K562 (cell line): ENCODE data around the gene CDH3. TPM values are rescaled to one million over a fixed set of nuclear protein-coding genes. Genes with fewer than 3 reads are reported as not detected.

Experiments used
- ATAC-seq: fragments of 200-7000 bp; cut with Tn5 transposase; 3 replicates; pipeline ENCODE4 v1.9.1; 2020; ENCODE audit warnings: moderate library complexity
- BruUV-seq: library from RNA; stranded (reverse); fragments of 400-500 nt; replicated peaks from 2 replicates; lab custom pipeline; 2021; lab: Mats Ljungman, UMichigan
- CTCF ChIA-PET: fragments of 300-600 bp; formaldehyde crosslinking; extraction: SDS; loops from one replicate; lab custom pipeline; 2021; ENCODE audit warnings: low intra/inter-chr PET ratio; lab: Yijun Ruan, JAX
- POLR2A ChIA-PET: fragments of 300-600, 350-650 bp; sonication (Branson Sonifier 250); formaldehyde crosslinking; extraction: SDS; loops from one replicate; lab custom pipeline; 2021; ENCODE audit warnings: antibody characterized with exemption, inconsistent platforms; lab: Yijun Ruan, JAX
- DNase-seq, 4 experiments: peaks; one replicate each; pipeline versions ENCODE4 v3.0.0 to v3.0.0-alpha.2; 2011 to 2018; ENCODE audit warnings: low spot score in 3 of 4, mixed read lengths in 3 of 4; ENCODE audit errors: extremely low read depth in 1 of 4
- FAIRE-seq: peaks from 2 replicates; lab custom pipeline; 2011; peaks lifted over from hg19 to GRCh38; lab: Jason Lieb, UNC
- H2AFZ ChIP-seq: 2 replicates; pipeline ENCODE4 v1.6.0; 2011; ENCODE audit warnings: low read depth, low read length, control low read depth, inconsistent platforms
- H3K27ac ChIP-seq: fragments of 200-600 bp; 3 replicates; pipeline ENCODE4 v1.8.0; 2011; ENCODE audit warnings: low read depth, mild to moderate bottlenecking, control low read depth, inconsistent platforms, low read length, moderate library complexity, mixed read lengths; ENCODE audit errors: extremely low read depth
- H3K27me3 ChIP-seq, 2 experiments: fragments of 300-600 bp in 1 of 2; 2 replicates in 1 of 2; 3 replicates in 1 of 2; pipeline versions ENCODE4 v1.6.0 to v1.8.0; 2011; ENCODE audit warnings: inconsistent platforms in 2 of 2, low read length in 2 of 2, mild to moderate bottlenecking in 1 of 2, mixed read lengths in 1 of 2, moderate library complexity in 1 of 2; ENCODE audit not compliant: control insufficient read depth in 2 of 2, insufficient read depth in 2 of 2
- H3K36me3 ChIP-seq: fragments of 300-600 bp; 3 replicates; pipeline ENCODE4 v1.8.0; 2011; ENCODE audit warnings: mild to moderate bottlenecking, low read length, inconsistent platforms; ENCODE audit not compliant: control insufficient read depth, insufficient read depth
- H3K4me1 ChIP-seq, 2 experiments: fragments of 200-600 bp in 1 of 2; replicated peaks in 1 of 2; 2 replicates in 1 of 2; 3 replicates in 1 of 2; pipeline versions ENCODE4 v1.5.1 to v1.8.0; 2011; ENCODE audit warnings: inconsistent platforms in 2 of 2, low read length in 2 of 2, mild to moderate bottlenecking in 1 of 2, mixed read lengths in 1 of 2, moderate library complexity in 1 of 2; ENCODE audit not compliant: control insufficient read depth in 2 of 2, insufficient read depth in 2 of 2
- H3K4me2 ChIP-seq: 2 replicates; pipeline ENCODE4 v1.6.1; 2011; ENCODE audit warnings: low read length, control low read depth, inconsistent platforms, mixed read lengths; ENCODE audit not compliant: insufficient read depth
- H3K4me3 ChIP-seq: fragments of 200-600 bp; sonication (generic), shearing (Covaris generic); 2 replicates; pipeline ENCODE4 v1.5.1; 2016; ENCODE audit warnings: control low read depth, inconsistent platforms
- H3K79me2 ChIP-seq: fragments of 200-600 bp; 3 replicates; pipeline ENCODE4 v1.8.0; 2011; ENCODE audit warnings: low read length, inconsistent platforms; ENCODE audit not compliant: control insufficient read depth, insufficient read depth
- H3K9ac ChIP-seq, 2 experiments: 2 replicates each; pipeline versions ENCODE4 v1.6.0 to v1.6.1; 2011; ENCODE audit warnings: low read depth in 2 of 2, low read length in 2 of 2, control low read depth in 1 of 2, inconsistent platforms in 1 of 2, mild to moderate bottlenecking in 1 of 2, mixed read lengths in 1 of 2; ENCODE audit not compliant: insufficient read depth in 1 of 2
- H3K9me1 ChIP-seq: one replicate; pipeline ENCODE4 v1.6.0; 2011; ENCODE audit warnings: inconsistent platforms, mild to moderate bottlenecking, low read length, moderate library complexity; ENCODE audit not compliant: control insufficient read depth, insufficient read depth
- H3K9me3 ChIP-seq: replicated peaks from 2 replicates; pipeline ENCODE4 v1.5.1; 2011; ENCODE audit warnings: low read depth, low read length, inconsistent platforms; ENCODE audit not compliant: control insufficient read depth, insufficient read depth
- H4K20me1 ChIP-seq: replicated peaks from 2 replicates; pipeline ENCODE4 v1.6.1; 2011; ENCODE audit warnings: low read length, inconsistent platforms, mixed read lengths; ENCODE audit not compliant: control insufficient read depth, insufficient read depth
- CBFA2T3 ChIP-seq: fragments of 450-650 bp; IDR thresholded peaks from 2 replicates; pipeline ENCODE4 v1.6.1; 2017
- ELK1 ChIP-seq: sonication (generic); formaldehyde crosslinking; IDR thresholded peaks from 2 replicates; pipeline ENCODE4 v1.8.1; 2022; ENCODE audit warnings: missing genetic modification reagents
- HDAC8 ChIP-seq: fragments of 450-650 bp; IDR thresholded peaks from 2 replicates; pipeline ENCODE4 v1.6.1; 2016; ENCODE audit warnings: mild to moderate bottlenecking, missing genetic modification characterization, moderate library complexity, missing compliant biosample characterization
- HMGXB4 ChIP-seq: sonication (generic); formaldehyde crosslinking; IDR thresholded peaks from 2 replicates; pipeline ENCODE4 v1.8.1; 2023; ENCODE audit warnings: mild to moderate bottlenecking, missing genetic modification reagents
- ILF3 ChIP-seq: fragments of 450-650 bp; IDR thresholded peaks from 2 replicates; pipeline ENCODE4 v1.6.1; 2018; ENCODE audit warnings: antibody characterized with exemption, mild to moderate bottlenecking, moderate library complexity, borderline replicate concordance
- LEF1 ChIP-seq: fragments of 450-650 bp; IDR thresholded peaks from 2 replicates; pipeline ENCODE4 v1.6.1; 2016; ENCODE audit warnings: mild to moderate bottlenecking
- NFRKB ChIP-seq: fragments of 450-650 bp; IDR thresholded peaks from 2 replicates; pipeline ENCODE4 v1.6.1; 2016; ENCODE audit warnings: low read depth
- RFX1 ChIP-seq: fragments of 450-650 bp; IDR thresholded peaks from 2 replicates; pipeline ENCODE4 v1.6.1; 2016; ENCODE audit warnings: mild to moderate bottlenecking, moderate library complexity
- SMAD4 ChIP-seq: fragments of 250-450 bp; sonication (Bioruptor Pico); conservative IDR thresholded peaks from 2 replicates; pipeline ENCODE4 v1.8.0; 2021; ENCODE audit warnings: inconsistent platforms, mild to moderate bottlenecking, moderate library complexity
- SMARCA4 ChIP-seq: fragments of 450-650 bp; IDR thresholded peaks from 2 replicates; pipeline ENCODE4 v1.6.1; 2016
- TARDBP ChIP-seq: fragments of 450-650 bp; IDR thresholded peaks from 2 replicates; pipeline ENCODE4 v1.6.1; 2016
- ZNF133 ChIP-seq: fragments of 250-450 bp; sonication (Bioruptor Pico); IDR thresholded peaks from 2 replicates; pipeline ENCODE4 v1.4.0; 2020; ENCODE audit warnings: mild to moderate bottlenecking
- ZNF143 ChIP-seq: sonication (generic); formaldehyde crosslinking; IDR thresholded peaks from 2 replicates; pipeline ENCODE4 v1.9.0; 2022; ENCODE audit warnings: mild to moderate bottlenecking, missing genetic modification reagents
- ZNF24 ChIP-seq: fragments of 450-650 bp; IDR thresholded peaks from 2 replicates; pipeline ENCODE4 v1.6.1; 2016
- ZNF764 ChIP-seq: fragments of 250-450 bp; sonication (Bioruptor Pico); IDR thresholded peaks from 2 replicates; pipeline ENCODE4 v1.4.0; 2020; ENCODE audit warnings: low read depth, mild to moderate bottlenecking, moderate library complexity
- WGBS: fragments of 100-300 bp; shearing (Covaris generic); methylation state at CpG from one replicate; pipeline ENCODE4 v1.1.6; 2016; ENCODE audit warnings: low coverage, mixed read lengths; ENCODE audit not compliant: insufficient coverage; ENCODE audit errors: missing lambda C conversion rate; 5-methylcytosine and 5-hydroxymethylcytosine counted together
- in situ Hi-C: fragments of 300-500 bp; cut with MboI; formaldehyde crosslinking; loops from 4 replicates; pipeline ENCODE4 v1.15.0; 2018; ENCODE audit warnings: inconsistent platforms, mixed read lengths
- intact Hi-C: fragments of 100-400 bp; cut with micrococcal nuclease; formaldehyde crosslinking; loops from 2 replicates; pipeline ENCODE4 v1.14.2; 2022
- polyA plus RNA-seq, 8 experiments: library from polyadenylated mRNA; depleted of rRNA in 4 of 8; stranded (reverse) in 5 of 8; unstranded in 3 of 8; fragments of >200 nt; fragmentation: Nextera tagmentation in 2 of 8; fragmentation: Illumina TruSeq in 1 of 8; extraction: Ambion mirVana in 2 of 8; extraction: Trizol in 1 of 8; gene quantifications; 2 replicates each; pipeline versions ENCODE4 v1.2.1 to v1.2.3, GENCODE V29; 2011 to 2014; ENCODE audit warnings: inconsistent platforms in 1 of 8, missing spikeins in 1 of 8
- total RNA-seq, 7 experiments: library from RNA; depleted of rRNA in 6 of 7; stranded (reverse); fragments of >200 nt in 6 of 7; fragmentation: Illumina TruSeq in 2 of 7; extraction: Trizol in 2 of 7; gene quantifications; 2 replicates each; pipeline versions ENCODE4 v1.2.1 to v1.2.3, GENCODE V29; 2011 to 2021; ENCODE audit warnings: low replicate concordance in 1 of 7

CDH3 gene
- total and polyA plus RNA-seq, 9 of the 15 experiments (the other 6 are each of a cell fraction or from before 2014, with no cell fraction given) = 0.06 to 0.09 TPM; not detected in 7

- H3K4me3 ChIP-seq = no peak overlapping the region
- ChIA-PET CTCF (no interaction called here), POLR2A (interaction anchor here (0.6 kb wide), 1 partner anchor 15 kb away, joined by 3 read pairs; no protein-coding TSS in a partner anchor)
- H3K9me3 ChIP-seq = no peaks in the 10 kb centered on the region
- peaks cover 0 to 9% of the 10 kb centered on the region in 2 experiments; a peak in 2 of 5 replicates for H3K27me3 ChIP-seq
- BruUV-seq = no TSS peak
- H4K20me1 ChIP-seq = no peaks in the 10 kb centered on the region
- ATAC-seq (no peak), FAIRE-seq (no peak), DNase-seq (no peak)
- 5% methylated on average over 5 of the region's 5 CpGs for WGBS
- no peak overlapping the region for H3K9ac ChIP-seq
- H3K27ac ChIP-seq = no peak overlapping the region
- intact Hi-C loops (no loop called here), in situ Hi-C loops (no loop called here)
- H3K36me3 ChIP-seq = no peaks in the 10 kb centered on the region
- no peak overlapping the region for H3K4me2 ChIP-seq
- H3K4me1 ChIP-seq = no peaks in the 10 kb centered on the region
- H3K79me2 ChIP-seq = no peaks in the 10 kb centered on the region
- no peaks in the 10 kb centered on the region for H3K9me1 ChIP-seq
- no peak overlapping the region for H2AFZ ChIP-seq
- no peak for TF ChIP-seq HMGXB4 (CRISPR knock-in tag)
- TF ChIP-seq RFX1 = peak; percentile 46; the same call in 1 of the 2 replicates
These were observed 39.4 kb upstream of the CDH3 start for GRCh38 chr16:68605746-68606145.

- CTCF ChIA-PET = no interaction called here
- Histone ChIP-seq H3K9ac (no peak overlapping the region), H3K79me2 (no peaks in the 10 kb centered on the region), H3K9me1 (no peaks in the 10 kb centered on the region), H3K4me1 (no peaks in the 10 kb centered on the region), H3K4me3 (no peak overlapping the region), H2AFZ (no peak overlapping the region), H3K27ac (no peak overlapping the region), H4K20me1 (no peaks in the 10 kb centered on the region), H3K4me2 (no peak overlapping the region), H3K27me3 (peaks cover 0 to 9% of the 10 kb centered on the region in 2 experiments; a peak in 2 of 5 replicates), H3K9me3 (no peaks in the 10 kb centered on the region), H3K36me3 (no peaks in the 10 kb centered on the region)
- 32% methylated on average over 7 of the region's 7 CpGs for WGBS
- TF ChIP-seq CBFA2T3 (no peak), LEF1 (no peak), ZNF143 (CRISPR knock-in tag) (no peak), SMAD4 (CRISPR knock-in tag) (no peak), ELK1 (CRISPR knock-in tag) (no peak), ZNF24 (no peak), TARDBP (no peak), ILF3 (no peak), NFRKB (no peak), SMARCA4 (no peak), ZNF133 (no peak), HDAC8 (tag) (no peak), ZNF764 (CRISPR knock-in tag) (no peak)
- intact Hi-C loops = no loop called here
- ATAC-seq (no peak; the same call in 2 of the 3 replicates), DNase-seq (peak in 1 of 4 experiments; percentile 5), FAIRE-seq (no peak)
- BruUV-seq = no TSS peak
- in situ Hi-C loops = no loop called here
- POLR2A ChIA-PET = no interaction called here
These were observed 37.7 kb upstream of the CDH3 start for GRCh38 chr16:68607443-68607842.
